GM19328 (cell line): Measurements from ENCODE around the gene RIN2.
"Not testable (repeated sequence)": the region's sequence is repeated elsewhere in the genome, so short reads cannot be mapped to it uniquely, and the experiment has no call there.

Experiments used
- ATAC-seq: cut with Tn5 transposase; IDR thresholded peaks from one replicate; pipeline ENCODE4 v1.9.1; 2021; ENCODE audit warnings: mild to moderate bottlenecking, moderate library complexity; ENCODE audit not compliant: unreplicated experiment

RIN2 gene

GRCh38 chr20:19784511-19785172, 26.6 kb downstream of the RIN2 start:
- ATAC-seq, result no peak

GRCh38 chr20:19785173-19785982, 27.3 kb downstream of the RIN2 start:
- no peak for ATAC-seq

- ATAC-seq, result no peak
These were observed 27.9 kb downstream of the RIN2 start for GRCh38 chr20:19785983-19786285.

- ATAC-seq, result no peak
These were observed 28.3 kb downstream of the RIN2 start for GRCh38 chr20:19786311-19786710.

GRCh38 chr20:19787366-19787765, 29.3 kb downstream of the RIN2 start:
- no peak for ATAC-seq

GRCh38 chr20:19789009-19789408, 31.0 kb downstream of the RIN2 start:
- no peak for ATAC-seq

GRCh38 chr20:19789446-19789845, 31.4 kb downstream of the RIN2 start:
- no peak for ATAC-seq

GRCh38 chr20:19791887-19792286, 33.8 kb downstream of the RIN2 start:
- no peak for ATAC-seq

GRCh38 chr20:19793716-19794115, 35.7 kb downstream of the RIN2 start:
- no peak for ATAC-seq

GRCh38 chr20:19794941-19795340, 36.9 kb downstream of the RIN2 start:
- no peak for ATAC-seq

- ATAC-seq, result no peak
These were observed 41.3 kb downstream of the RIN2 start for GRCh38 chr20:19799325-19799724.

- no peak for ATAC-seq
These were observed 44.0 kb downstream of the RIN2 start for GRCh38 chr20:19802099-19802491.

- no peak for ATAC-seq
These were observed 44.6 kb downstream of the RIN2 start for GRCh38 chr20:19802492-19803158.

GRCh38 chr20:19806276-19806675, 48.2 kb downstream of the RIN2 start:
- not testable (repeated sequence) for ATAC-seq

- no peak for ATAC-seq
These were observed 48.7 kb downstream of the RIN2 start for GRCh38 chr20:19806806-19807190.

GRCh38 chr20:19807191-19807945, 49.3 kb downstream of the RIN2 start:
- no peak for ATAC-seq
